IPS DF 4.7 (cell line): ENCODE measurements around the gene GULP1.
"Not testable (repeated sequence)": the region's sequence is repeated elsewhere in the genome, so short reads cannot be mapped to it uniquely, and the experiment has no call there.

ENCODE experiments used
- DNase-seq: peaks from one replicate; pipeline ENCODE4 v3.0.0-alpha.2; 2013; ENCODE audit warnings: low spot score; ENCODE audit errors: extremely low read depth

The GULP1 gene

GRCh38 chr2:188600536-188601210 is 309.0 kb downstream of the GULP1 start:
- DNase-seq, result no peak

- DNase-seq, result no peak
These were observed 309.7 kb downstream of the GULP1 start for GRCh38 chr2:188601391-188601790.

- no peak for DNase-seq
These were observed 310.3 kb downstream of the GULP1 start for GRCh38 chr2:188601927-188602326.

- no peak for DNase-seq
These were observed 312.9 kb downstream of the GULP1 start for GRCh38 chr2:188604579-188604978.

- DNase-seq, result not testable (repeated sequence)
These were observed 314.2 kb downstream of the GULP1 start for GRCh38 chr2:188605609-188606584.

GRCh38 chr2:188606596-188606995 is 314.9 kb downstream of the GULP1 start:
- DNase-seq, result not testable (repeated sequence)

- DNase-seq, result no peak
These were observed 315.8 kb downstream of the GULP1 start for GRCh38 chr2:188607501-188607900.

- no peak for DNase-seq
These were observed 317.8 kb downstream of the GULP1 start for GRCh38 chr2:188609321-188610049.

GRCh38 chr2:188610050-188610444 is 318.4 kb downstream of the GULP1 start:
- DNase-seq, result no peak

GRCh38 chr2:188610827-188611226 is 319.2 kb downstream of the GULP1 start:
- DNase-seq, result no peak

GRCh38 chr2:188619146-188619545 is 327.5 kb downstream of the GULP1 start:
- no peak for DNase-seq

GRCh38 chr2:188620916-188621315 is 329.2 kb downstream of the GULP1 start:
- no peak for DNase-seq

GRCh38 chr2:188622601-188623260 is 331.1 kb downstream of the GULP1 start:
- no peak for DNase-seq

GRCh38 chr2:188623995-188624643 is 332.4 kb downstream of the GULP1 start:
- DNase-seq, result no peak

- no peak for DNase-seq
These were observed 335.8 kb downstream of the GULP1 start for GRCh38 chr2:188627471-188627870.

GRCh38 chr2:188628989-188629752 is 337.5 kb downstream of the GULP1 start:
- DNase-seq, result no peak

GRCh38 chr2:188629753-188630527 is 338.3 kb downstream of the GULP1 start:
- no peak for DNase-seq

GRCh38 chr2:188631037-188631809 is 339.5 kb downstream of the GULP1 start:
- DNase-seq, result no peak
